GM06990 (cell line): ENCODE measurements around the gene LRRC75A.

Experiments
- DNase-seq: peaks from one replicate; pipeline ENCODE4 v3.0.0-alpha.2; 2011; ENCODE audit not compliant: insufficient read length; ENCODE audit errors: extremely low read depth
- H3K27me3 ChIP-seq: replicated peaks from 2 replicates; pipeline ENCODE4 v1.6.0; 2011; ENCODE audit warnings: low read length; ENCODE audit not compliant: control insufficient read depth, insufficient read depth
- H3K36me3 ChIP-seq: 2 replicates; pipeline ENCODE4 v1.5.1; 2011; ENCODE audit warnings: low read length; ENCODE audit not compliant: control insufficient read depth, insufficient read depth
- H3K4me3 ChIP-seq: replicated peaks from 2 replicates; pipeline ENCODE4 v1.5.1; 2011; ENCODE audit warnings: low read depth, mild to moderate bottlenecking, control low read depth, low read length
- CTCF ChIP-seq: IDR thresholded peaks from 2 replicates; pipeline ENCODE4 v1.5.1; 2011; ENCODE audit warnings: low read length, control low read depth, mild to moderate bottlenecking, inconsistent platforms; ENCODE audit not compliant: insufficient read depth, poor library complexity, severe bottlenecking

LRRC75A gene

GRCh38 chr17:16468428-16468992 is 23.5 kb downstream of the LRRC75A start:
- TF ChIP-seq CTCF: no peak

GRCh38 chr17:16467886-16468285 is 24.1 kb downstream of the LRRC75A start:
- Histone ChIP-seq H3K4me3 (no peak overlapping the region), H3K27me3 (no peaks in the 10 kb centered on the region; the same call in 1 of the 2 replicates), H3K36me3 (no peaks in the 10 kb centered on the region)
- DNase-seq: no peak
- TF ChIP-seq CTCF: no peak

More at GRCh38 chr17:16468428-16468992, 23.5 kb downstream of the LRRC75A start:
- H3K36me3 ChIP-seq: no peaks in the 10 kb centered on the region
- H3K27me3 ChIP-seq: no peaks in the 10 kb centered on the region; the same call in 1 of the 2 replicates
- no peak for DNase-seq
- no peak overlapping the region for H3K4me3 ChIP-seq

GRCh38 chr17:16467044-16467443 is 24.9 kb downstream of the LRRC75A start:
- no peaks in the 10 kb centered on the region; the same call in 1 of the 2 replicates for H3K27me3 ChIP-seq

GRCh38 chr17:16466407-16466806 is 25.6 kb downstream of the LRRC75A start:
- no peak for DNase-seq

More at GRCh38 chr17:16467044-16467443, 24.9 kb downstream of the LRRC75A start:
- no peak overlapping the region for H3K4me3 ChIP-seq
- no peaks in the 10 kb centered on the region for H3K36me3 ChIP-seq
- no peak for TF ChIP-seq CTCF
- no peak for DNase-seq

GRCh38 chr17:16465861-16466338 is 26.1 kb downstream of the LRRC75A start:
- no peak for DNase-seq
- TF ChIP-seq CTCF: no peak
- Histone ChIP-seq H3K4me3 (no peak overlapping the region), H3K36me3 (no peaks in the 10 kb centered on the region), H3K27me3 (no peaks in the 10 kb centered on the region)

More at GRCh38 chr17:16466407-16466806, 25.6 kb downstream of the LRRC75A start:
- no peak overlapping the region for H3K4me3 ChIP-seq
- no peaks in the 10 kb centered on the region for H3K27me3 ChIP-seq
- no peak for TF ChIP-seq CTCF
- no peaks in the 10 kb centered on the region for H3K36me3 ChIP-seq

- Histone ChIP-seq H3K27me3 (no peaks in the 10 kb centered on the region), H3K4me3 (no peak overlapping the region), H3K36me3 (no peaks in the 10 kb centered on the region)
- no peak for DNase-seq
- TF ChIP-seq CTCF: no peak
Observed at GRCh38 chr17:16465052-16465312, 27.0 kb downstream of the LRRC75A start.
